OCI-LY1 (cell line): Measurements from ENCODE around the gene CTDSP1.

Experiments used
- CTCF ChIP-seq: fragments of 200-600 bp; sonication (generic), shearing (Covaris generic); IDR thresholded peaks from 2 replicates; pipeline ENCODE4 v1.5.1; 2017; ENCODE audit warnings: mild to moderate bottlenecking, antibody characterized with exemption, low read length, moderate library complexity, mixed read lengths
- EZH2 ChIP-seq: fragments of 200-600 bp; sonication (generic), shearing (Covaris generic); IDR thresholded peaks from 2 replicates; pipeline ENCODE4 v1.8.0; 2017; ENCODE audit warnings: borderline replicate concordance, mixed run types, mild to moderate bottlenecking, antibody characterized with exemption, low read length, moderate library complexity, mixed read lengths

GRCh38 chr2:218406949-218407618 is 7.4 kb downstream of the CTDSP1 start:
- no peak for TF ChIP-seq CTCF
- no peak for TF ChIP-seq EZH2
